ENCODE data around the gene BPIFA1.

BPIFA1 gene

DNA sequence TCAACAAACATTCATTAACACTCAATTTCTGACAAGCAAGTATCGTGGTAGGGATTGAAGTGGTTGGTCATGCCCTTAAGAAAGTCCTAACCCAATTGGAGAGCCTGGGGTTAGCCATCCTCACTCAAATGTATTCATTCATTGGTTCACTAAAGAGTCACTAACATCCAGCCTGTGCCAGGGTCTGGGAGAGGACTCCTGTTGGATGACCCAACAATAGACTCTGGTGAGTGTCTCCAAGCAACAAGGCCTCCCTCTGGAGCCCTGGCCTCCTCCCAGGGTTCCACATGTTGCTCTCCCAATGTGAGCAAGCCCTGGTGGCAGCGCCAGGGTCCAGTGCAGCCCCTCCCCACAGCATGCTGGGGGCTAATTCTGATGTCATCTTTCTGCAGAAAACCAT, 18.7 kb upstream of the BPIFA1 start, which contains the start of gene BPIFA3:
TSS of gene BPIFA3 (plus strand) at position 301 of the 400 bp plus-strand sequence. CDS start 185 bp downstream, outside the sequence.
- TF ChIP-seq, protein P1, sequence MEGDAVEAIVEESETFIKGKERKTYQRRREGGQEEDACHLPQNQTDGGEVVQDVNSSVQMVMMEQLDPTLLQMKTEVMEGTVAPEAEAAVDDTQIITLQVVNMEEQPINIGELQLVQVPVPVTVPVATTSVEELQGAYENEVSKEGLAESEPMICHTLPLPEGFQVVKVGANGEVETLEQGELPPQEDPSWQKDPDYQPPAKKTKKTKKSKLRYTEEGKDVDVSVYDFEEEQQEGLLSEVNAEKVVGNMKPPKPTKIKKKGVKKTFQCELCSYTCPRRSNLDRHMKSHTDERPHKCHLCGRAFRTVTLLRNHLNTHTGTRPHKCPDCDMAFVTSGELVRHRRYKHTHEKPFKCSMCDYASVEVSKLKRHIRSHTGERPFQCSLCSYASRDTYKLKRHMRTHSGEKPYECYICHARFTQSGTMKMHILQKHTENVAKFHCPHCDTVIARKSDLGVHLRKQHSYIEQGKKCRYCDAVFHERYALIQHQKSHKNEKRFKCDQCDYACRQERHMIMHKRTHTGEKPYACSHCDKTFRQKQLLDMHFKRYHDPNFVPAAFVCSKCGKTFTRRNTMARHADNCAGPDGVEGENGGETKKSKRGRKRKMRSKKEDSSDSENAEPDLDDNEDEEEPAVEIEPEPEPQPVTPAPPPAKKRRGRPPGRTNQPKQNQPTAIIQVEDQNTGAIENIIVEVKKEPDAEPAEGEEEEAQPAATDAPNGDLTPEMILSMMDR (IDR thresholded peaks at IDR 0.05; ENCODE audit: control extremely low read depth, extremely low read depth, low read depth, missing control alignments): no peak
- ChIA-PET CTCF (no interaction called here), POLR2A (no interaction called here)
- no peak for DNase-seq (ENCODE audit: extremely low spot score)

DNA sequence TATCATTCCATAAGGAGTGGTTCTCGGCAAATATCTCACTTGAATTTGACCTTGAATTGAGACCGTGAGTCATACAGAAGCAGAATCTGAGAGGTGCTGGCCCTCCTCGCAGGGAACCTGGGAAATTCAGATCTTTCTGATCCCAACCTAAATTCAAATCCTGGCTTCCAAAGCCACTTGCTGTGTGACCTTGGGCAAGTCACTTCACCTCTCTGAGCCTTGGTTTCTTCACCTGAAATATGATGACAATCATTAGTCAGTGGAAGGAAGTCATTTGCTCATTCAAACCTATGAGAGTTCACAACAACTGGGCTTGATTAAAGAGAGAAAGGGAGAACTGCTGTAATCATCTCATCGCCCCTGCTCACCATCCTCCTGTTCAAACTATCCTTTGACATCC, 11.4 kb upstream of the BPIFA1 start:
- POLR2A ChIA-PET: no interaction called here
- TF ChIP-seq, protein P1 (IDR thresholded peaks at IDR 0.05; ENCODE audit: control extremely low read depth, extremely low read depth, low read depth, missing control alignments): no peak
- CTCF ChIA-PET: interaction anchor here (1.4 kb wide), 1 partner anchor 128 kb away, joined by 4 read pairs; no protein-coding TSS in a partner anchor
- no peak for DNase-seq (ENCODE audit: extremely low spot score)

DNA sequence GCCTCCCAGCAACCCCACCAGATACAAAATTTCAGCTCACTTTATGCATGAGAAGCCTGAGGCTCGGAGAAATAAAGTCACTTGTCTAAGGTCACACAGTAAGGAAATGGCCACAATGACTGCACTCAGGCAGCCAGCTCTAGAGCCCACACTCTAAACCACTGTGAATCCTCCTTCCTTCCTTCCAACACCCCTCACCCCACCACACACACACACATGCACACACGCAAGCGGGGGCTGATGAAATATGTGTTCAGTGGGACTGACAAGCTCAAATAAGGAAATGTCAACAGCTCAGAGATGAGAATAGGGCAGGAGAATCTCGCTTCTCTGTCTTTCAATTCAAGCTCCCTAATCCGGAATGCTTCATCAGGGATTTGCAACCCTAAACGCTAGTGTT, 6.0 kb upstream of the BPIFA1 start:
- CTCF ChIA-PET: interaction anchor here (0.7 to 1.1 kb wide), 4 partner anchors 16 to 23 kb away, joined by 3 to 4 read pairs (median 3); no protein-coding TSS in a partner anchor
- no peak for DNase-seq (ENCODE audit: extremely low spot score)
- POLR2A ChIA-PET: no interaction called here
- TF ChIP-seq, protein P1 (IDR thresholded peaks at IDR 0.05; ENCODE audit: control extremely low read depth, extremely low read depth, low read depth, missing control alignments): no peak

DNA sequence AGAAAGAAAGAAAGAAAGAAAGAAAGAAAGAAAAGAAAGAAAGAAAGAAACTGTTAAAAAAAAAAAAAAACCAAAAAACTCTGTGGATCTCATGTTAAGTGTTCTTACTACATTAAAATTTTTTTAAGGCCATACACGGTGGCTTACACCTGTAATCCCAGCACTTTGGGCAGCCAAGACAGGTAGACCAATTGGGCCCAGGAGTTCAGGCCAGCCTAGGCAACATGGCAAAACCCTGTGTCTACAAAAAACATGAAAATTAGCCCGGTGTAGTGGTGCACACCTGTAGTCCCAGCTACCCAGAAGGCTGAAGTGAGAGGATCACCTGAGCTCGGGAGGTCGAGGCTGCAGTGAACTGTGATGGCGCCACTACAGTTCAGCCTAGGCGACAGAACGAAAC, 4.6 kb upstream of the BPIFA1 start:
- CTCF ChIA-PET: no interaction called here
- TF ChIP-seq, protein P1 (IDR thresholded peaks at IDR 0.05; ENCODE audit: control extremely low read depth, extremely low read depth, low read depth, missing control alignments): no peak
- POLR2A ChIA-PET: no interaction called here
- DNase-seq (ENCODE audit: extremely low spot score): no peak

DNA sequence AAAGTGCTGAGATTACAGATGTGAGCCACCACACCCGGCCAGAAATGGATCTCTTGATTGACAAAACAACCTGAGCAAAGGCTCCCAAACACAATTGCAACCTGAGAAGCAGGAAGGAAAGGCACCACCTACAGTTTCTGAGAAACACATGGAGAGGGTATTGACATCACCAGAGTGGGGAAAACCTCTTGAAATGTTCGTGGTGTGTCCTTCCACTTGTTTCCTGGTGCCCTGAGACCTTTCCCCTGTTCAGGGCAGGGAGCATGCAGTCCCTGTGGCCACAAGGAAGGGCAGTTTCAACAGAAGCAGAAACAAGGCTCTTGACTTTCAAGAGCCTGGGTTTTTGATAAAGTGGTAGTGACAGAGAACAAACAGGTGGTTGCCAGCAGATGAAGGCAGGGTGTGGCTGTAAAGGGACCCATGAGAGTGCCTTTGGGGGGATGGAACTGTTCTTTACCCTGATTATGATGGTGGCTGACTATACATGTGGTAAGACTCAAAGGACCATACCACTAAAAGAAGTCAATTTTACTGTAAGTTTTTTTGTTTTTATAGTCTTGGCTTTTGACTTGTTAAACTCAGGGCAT, 3.2 kb upstream of the BPIFA1 start:
- DNase-seq (ENCODE audit: extremely low spot score): no peak
- ChIA-PET POLR2A (no interaction called here), CTCF (no interaction called here)
- TF ChIP-seq, protein P1 (IDR thresholded peaks at IDR 0.05; ENCODE audit: control extremely low read depth, extremely low read depth, low read depth, missing control alignments): no peak

DNA sequence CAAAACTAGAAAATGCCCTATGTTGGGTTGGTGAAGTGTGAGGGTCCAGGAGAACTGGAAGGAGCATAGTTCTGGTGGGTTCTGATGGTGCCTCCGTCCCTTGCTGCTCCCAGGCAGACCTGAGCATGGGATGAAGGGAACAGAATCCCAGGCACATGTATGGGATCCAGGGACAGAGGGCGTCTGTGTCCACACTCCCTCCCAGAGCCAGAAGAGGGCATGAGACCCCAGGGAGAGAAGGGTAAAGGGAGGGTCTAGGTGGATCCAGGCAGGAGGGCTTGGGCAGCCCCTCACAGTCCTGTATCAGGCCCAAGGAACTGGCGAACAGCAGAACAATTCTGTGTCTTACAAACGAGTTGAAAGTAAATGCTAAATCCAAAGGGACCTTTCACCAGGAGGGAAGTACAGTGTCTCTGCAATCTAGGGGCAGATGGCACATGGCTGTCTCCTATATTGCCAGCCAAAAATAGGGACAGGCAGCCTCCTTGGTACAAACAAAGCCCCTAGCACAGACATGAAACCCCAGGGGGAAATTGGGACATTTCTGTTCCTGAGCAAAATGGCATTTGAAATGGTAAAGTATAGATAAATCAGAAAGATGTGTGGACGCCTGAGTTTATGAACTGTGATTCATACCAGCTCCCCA, 2.5 kb upstream of the BPIFA1 start:
- ChIA-PET POLR2A (no interaction called here), CTCF (no interaction called here)
- DNase-seq (ENCODE audit: extremely low spot score): no peak
- TF ChIP-seq, protein P1 (IDR thresholded peaks at IDR 0.05; ENCODE audit: control extremely low read depth, extremely low read depth, low read depth, missing control alignments): no peak
